Activated B cell treated with CpG ODN at 0.5 μM for 24 hours (primary cell): Measurements from ENCODE around the gene LAG3. TPM values are rescaled to one million over a fixed set of nuclear protein-coding genes. Genes with fewer than 3 reads are reported as not detected.

Source experiments
- ATAC-seq: fragments of 200-7000 bp; cut with Tn5 transposase; one replicate; pipeline ENCODE4 v1.10.0; 2021; ENCODE audit warnings: low read depth, mild to moderate bottlenecking, moderate library complexity
- CTCF ChIA-PET: fragments of 350-600 bp; sonication (Branson Sonifier 250); formaldehyde crosslinking; loops from one replicate; lab custom pipeline; 2021; ENCODE audit warnings: antibody characterized with exemption; lab: Charles Lee
- POLR2A ChIA-PET: fragments of 350-600 bp; sonication (Branson Sonifier 250); formaldehyde crosslinking; loops from one replicate; lab custom pipeline; 2021; ENCODE audit warnings: antibody characterized with exemption; lab: Charles Lee
- DNase-seq: peaks from one replicate; pipeline ENCODE4 v3.0.0; 2022
- H3K27ac Mint-ChIP-seq: one replicate; pipeline ENCODE4 v1.8.0; 2020; ENCODE audit warnings: mixed read lengths
- H3K27me3 Mint-ChIP-seq: one replicate; pipeline ENCODE4 v1.8.0; 2021; ENCODE audit warnings: mixed read lengths
- H3K36me3 Mint-ChIP-seq: one replicate; pipeline ENCODE4 v1.8.0; 2021; ENCODE audit warnings: low read depth, mixed read lengths
- H3K4me1 Mint-ChIP-seq: one replicate; pipeline ENCODE4 v1.8.0; 2021; ENCODE audit warnings: mixed read lengths
- H3K4me3 Mint-ChIP-seq: one replicate; pipeline ENCODE4 v1.8.0; 2020; ENCODE audit warnings: mild to moderate bottlenecking, mixed read lengths
- H3K9me3 Mint-ChIP-seq: one replicate; pipeline ENCODE4 v1.8.0; 2020; ENCODE audit warnings: mixed read lengths
- intact Hi-C: fragments of 100-400 bp; cut with micrococcal nuclease; formaldehyde crosslinking; loops from one replicate; pipeline ENCODE4 v1.15.1; 2024
- total RNA-seq: library from RNA; stranded (reverse); gene quantifications from 2 replicates; pipeline ENCODE4 v1.2.3, GENCODE V29; 2022
- TF ChIP-seq, protein P1 (sequence below): fragments of 200-600 bp; IDR thresholded peaks from one replicate; pipeline ENCODE4 v1.8.0; 2022; ENCODE audit warnings: antibody characterized with exemption, mild to moderate bottlenecking

Gene LAG3
- total RNA-seq, 1 donor from 2014 or later: not detected

DNA sequence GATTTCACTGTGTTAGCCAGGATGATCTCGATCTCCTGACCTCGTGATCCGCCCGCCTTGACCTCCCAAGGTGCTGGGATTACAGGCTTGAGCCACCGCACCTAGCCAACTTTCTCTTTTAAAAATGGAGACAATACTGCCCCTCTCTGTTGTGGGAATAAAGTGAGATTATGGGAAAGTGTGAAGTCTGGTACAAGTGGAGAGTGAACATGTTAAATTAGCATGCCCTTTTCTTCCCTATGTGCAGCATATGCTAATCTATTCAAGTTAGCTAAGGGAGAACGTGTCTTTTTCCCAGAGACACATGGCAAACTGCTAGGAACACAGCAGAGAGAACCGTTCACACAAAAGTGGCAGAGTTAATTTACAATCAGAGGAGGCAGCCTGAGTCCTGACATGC, 47.0 kb upstream of the LAG3 start:
- POLR2A ChIA-PET: interaction anchor here (2.2 to 3.8 kb wide), 5 partner anchors 28 to 212 kb away, joined by 17 to 232 read pairs (median 76); partner anchors contain the start of genes CHD4, MLF2 and ZNF384
- TF ChIP-seq, protein P1, sequence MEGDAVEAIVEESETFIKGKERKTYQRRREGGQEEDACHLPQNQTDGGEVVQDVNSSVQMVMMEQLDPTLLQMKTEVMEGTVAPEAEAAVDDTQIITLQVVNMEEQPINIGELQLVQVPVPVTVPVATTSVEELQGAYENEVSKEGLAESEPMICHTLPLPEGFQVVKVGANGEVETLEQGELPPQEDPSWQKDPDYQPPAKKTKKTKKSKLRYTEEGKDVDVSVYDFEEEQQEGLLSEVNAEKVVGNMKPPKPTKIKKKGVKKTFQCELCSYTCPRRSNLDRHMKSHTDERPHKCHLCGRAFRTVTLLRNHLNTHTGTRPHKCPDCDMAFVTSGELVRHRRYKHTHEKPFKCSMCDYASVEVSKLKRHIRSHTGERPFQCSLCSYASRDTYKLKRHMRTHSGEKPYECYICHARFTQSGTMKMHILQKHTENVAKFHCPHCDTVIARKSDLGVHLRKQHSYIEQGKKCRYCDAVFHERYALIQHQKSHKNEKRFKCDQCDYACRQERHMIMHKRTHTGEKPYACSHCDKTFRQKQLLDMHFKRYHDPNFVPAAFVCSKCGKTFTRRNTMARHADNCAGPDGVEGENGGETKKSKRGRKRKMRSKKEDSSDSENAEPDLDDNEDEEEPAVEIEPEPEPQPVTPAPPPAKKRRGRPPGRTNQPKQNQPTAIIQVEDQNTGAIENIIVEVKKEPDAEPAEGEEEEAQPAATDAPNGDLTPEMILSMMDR: no peak
- Mint-ChIP-seq H3K9me3 (no peaks in the 10 kb centered on the region), H3K36me3 (peaks cover 42% of the 10 kb centered on the region), H3K27ac (no peak overlapping the region), H3K27me3 (no peaks in the 10 kb centered on the region), H3K4me1 (peaks cover 25% of the 10 kb centered on the region), H3K4me3 (no peak overlapping the region)
- CTCF ChIA-PET: interaction anchor here (0.8 to 1.8 kb wide), 2 partner anchors 9 to 147 kb away, joined by 3 to 4 read pairs; no protein-coding TSS in a partner anchor
- no peak for ATAC-seq
- intact Hi-C loops: loop anchor here (2.0 kb wide), 1 partner anchor 29 kb away; no protein-coding TSS in a partner anchor
- DNase-seq: no peak

DNA sequence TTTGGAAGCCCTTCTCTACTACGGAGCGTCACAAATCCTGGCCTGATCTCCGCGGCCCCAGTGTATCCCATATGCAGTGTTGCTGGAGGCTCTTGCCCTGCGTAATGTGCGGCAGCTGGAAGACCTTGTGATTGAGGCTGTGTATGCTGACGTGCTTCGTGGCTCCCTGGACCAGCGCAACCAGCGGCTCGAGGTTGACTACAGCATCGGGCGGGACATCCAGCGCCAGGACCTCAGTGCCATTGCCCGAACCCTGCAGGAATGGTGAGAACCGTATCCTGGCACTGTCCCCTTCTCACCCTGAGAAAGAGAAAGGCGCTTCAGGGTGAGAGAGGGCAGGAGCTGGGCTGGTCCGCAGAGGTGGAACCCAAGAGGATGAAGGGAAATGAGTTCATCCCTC, 43.1 kb upstream of the LAG3 start:
- Mint-ChIP-seq H3K27me3 (no peaks in the 10 kb centered on the region), H3K27ac (no peak overlapping the region), H3K4me3 (no peak overlapping the region), H3K4me1 (peaks cover 19% of the 10 kb centered on the region), H3K9me3 (no peaks in the 10 kb centered on the region), H3K36me3 (peaks cover 60% of the 10 kb centered on the region)
- CTCF ChIA-PET: no interaction called here
- ATAC-seq: no peak
- no peak for DNase-seq
- TF ChIP-seq, protein P1: no peak
- intact Hi-C loops: no loop called here
- POLR2A ChIA-PET: interaction anchor here (1.1 kb wide), 1 partner anchor 24 kb away, joined by 3 read pairs; the partner anchor contains the start of gene MLF2

DNA sequence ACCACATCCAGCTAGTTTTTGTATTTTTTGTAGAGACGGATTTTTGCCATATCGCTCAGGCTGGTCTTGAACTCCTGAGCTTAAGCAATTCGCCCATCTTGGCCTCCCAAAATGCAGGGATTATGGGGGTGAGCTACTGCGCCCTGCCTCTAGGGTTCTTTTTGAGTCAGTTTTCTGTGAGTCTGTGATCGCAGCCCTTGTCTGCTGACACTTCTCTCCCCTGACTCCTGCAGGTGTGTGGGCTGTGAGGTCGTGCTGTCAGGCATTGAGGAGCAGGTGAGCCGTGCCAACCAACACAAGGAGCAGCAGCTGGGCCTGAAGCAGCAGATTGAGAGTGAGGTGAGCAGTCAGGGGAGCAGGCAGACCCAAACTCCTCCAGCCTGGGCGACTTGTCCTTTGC, 42.2 kb upstream of the LAG3 start:
- Mint-ChIP-seq H3K36me3 (peaks cover 66% of the 10 kb centered on the region), H3K27ac (no peak overlapping the region), H3K4me3 (no peak overlapping the region), H3K4me1 (peaks cover 11% of the 10 kb centered on the region), H3K27me3 (no peaks in the 10 kb centered on the region), H3K9me3 (no peaks in the 10 kb centered on the region)
- ChIA-PET CTCF (no interaction called here), POLR2A (interaction anchor here (1.1 to 1.3 kb wide), 2 partner anchors 23 to 33 kb away, joined by 3 to 4 read pairs; partner anchors contain the start of gene MLF2)
- DNase-seq (no peak), ATAC-seq (no peak)
- TF ChIP-seq, protein P1: no peak
- intact Hi-C loops: no loop called here

DNA sequence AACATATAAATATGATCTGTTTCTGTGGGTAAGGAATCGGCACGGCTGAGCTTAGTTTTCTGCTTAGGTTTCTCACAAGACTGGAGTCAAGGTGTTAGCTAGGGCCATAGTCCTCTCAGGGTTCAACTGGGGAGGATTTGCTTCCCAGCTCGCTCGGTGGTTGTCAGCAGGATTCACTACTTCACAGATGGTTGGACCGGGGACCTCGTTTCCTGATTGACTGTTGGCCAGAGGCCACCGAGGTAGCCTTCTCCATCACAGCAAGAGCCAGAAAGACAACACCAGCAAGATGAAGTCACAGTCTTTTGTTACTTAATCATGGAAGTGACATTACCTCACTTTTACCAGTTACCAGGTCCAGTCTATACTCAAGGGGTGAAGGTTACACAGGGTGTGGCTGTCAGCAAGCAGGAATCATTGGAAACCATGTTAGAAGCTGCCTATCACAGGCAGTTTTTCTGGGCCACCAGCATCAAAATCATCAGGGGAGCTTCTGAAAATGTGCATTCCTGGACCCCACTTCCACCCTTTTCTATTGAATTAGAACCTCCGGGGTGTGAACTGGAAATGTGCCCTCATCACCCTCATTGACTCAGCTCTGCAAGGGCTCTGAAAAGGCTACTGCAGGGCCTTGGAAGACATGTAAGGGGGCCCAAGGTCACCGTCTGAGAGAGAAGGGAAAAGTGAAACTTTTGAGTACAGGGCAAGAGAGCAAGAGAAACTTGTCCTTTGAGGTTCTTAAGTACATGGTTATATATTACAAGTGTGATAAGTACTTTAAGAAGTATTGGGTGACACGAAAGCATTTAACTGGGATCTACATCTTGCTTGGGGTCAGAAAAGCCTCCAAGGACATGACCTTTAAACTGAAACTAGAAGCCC, 37.6 kb upstream of the LAG3 start:
- intact Hi-C loops: loop anchor here (1.0 kb wide), 3 partner anchors 32 to 91 kb away; partner anchors contain the start of gene PTMS
- H3K9me3 Mint-ChIP-seq: no peaks in the 10 kb centered on the region
- no peak overlapping the region for H3K4me3 Mint-ChIP-seq
- TF ChIP-seq, protein P1: no peak
- POLR2A ChIA-PET: interaction anchor here (0.7 kb wide), 1 partner anchor 19 kb away, joined by 4 read pairs; the partner anchor contains the start of gene MLF2
- peaks cover 6% of the 10 kb centered on the region for H3K4me1 Mint-ChIP-seq
- peaks cover 40% of the 10 kb centered on the region for H3K36me3 Mint-ChIP-seq
- no peaks in the 10 kb centered on the region for H3K27me3 Mint-ChIP-seq
- H3K27ac Mint-ChIP-seq: no peak overlapping the region
- CTCF ChIA-PET: interaction anchor here (1.0 to 2.0 kb wide), 3 partner anchors 10 to 32 kb away, joined by 3 to 6 read pairs (median 4); partner anchors contain the start of genes COPS7A and MLF2
- DNase-seq (no peak), ATAC-seq (no peak)
